DMS153 (cell line): ENCODE data around the gene DENND6B.
"Not testable (repeated sequence)": the region's sequence is repeated elsewhere in the genome, so short reads cannot be mapped to it uniquely, and the experiment has no call there.

Experiments used
- DNase-seq: peaks from one replicate; lab custom pipeline; 2025; lab: John Stamatoyannopoulos, UW

DENND6B gene

DNA sequence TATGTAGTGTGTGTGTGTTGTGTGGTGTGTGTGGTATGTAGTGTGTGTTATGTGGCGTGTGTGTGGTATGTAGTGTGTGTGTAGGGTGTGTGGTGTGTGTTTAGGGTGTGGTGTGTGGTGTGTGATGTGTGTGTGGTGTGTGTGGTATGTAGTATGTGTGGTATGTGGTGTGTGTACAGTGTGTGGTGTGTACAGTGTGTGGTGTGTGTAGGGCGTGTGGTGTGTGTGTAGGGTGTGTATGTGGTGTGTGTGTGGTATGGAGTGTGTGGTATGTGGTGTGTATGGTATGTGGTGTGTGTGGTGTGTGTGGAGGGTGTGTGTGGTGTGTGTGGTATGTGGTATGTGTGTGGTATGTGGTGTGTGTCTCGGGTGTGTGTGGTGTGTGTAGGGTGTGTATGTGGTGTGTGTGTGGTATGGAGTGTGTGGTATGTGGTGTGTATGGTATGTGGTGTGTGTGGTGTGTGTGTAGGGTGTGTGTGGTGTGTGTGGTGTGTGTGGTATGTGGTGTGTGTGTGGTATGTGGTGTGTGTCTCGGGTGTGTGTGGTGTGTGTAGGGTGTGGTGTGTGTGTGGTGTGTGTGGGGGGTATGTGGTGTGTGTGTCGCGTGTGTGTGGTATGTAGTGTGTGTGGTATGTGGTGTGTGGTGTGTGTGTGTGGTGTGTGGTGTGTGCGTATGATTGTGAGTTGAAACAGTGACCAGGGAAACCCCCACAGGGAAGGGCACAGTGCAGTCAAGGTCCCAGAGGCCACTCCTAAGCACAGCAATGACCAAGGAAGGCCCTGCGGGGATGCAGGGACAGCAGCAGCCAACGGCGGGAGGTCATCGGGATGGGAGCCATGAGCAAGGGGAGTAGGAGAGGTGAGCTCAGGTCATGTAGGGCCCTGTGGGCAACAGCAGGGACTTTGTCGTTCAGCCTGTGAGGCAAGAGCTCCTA, 13.4 kb upstream of the DENND6B start:
- no peak for DNase-seq

DNA sequence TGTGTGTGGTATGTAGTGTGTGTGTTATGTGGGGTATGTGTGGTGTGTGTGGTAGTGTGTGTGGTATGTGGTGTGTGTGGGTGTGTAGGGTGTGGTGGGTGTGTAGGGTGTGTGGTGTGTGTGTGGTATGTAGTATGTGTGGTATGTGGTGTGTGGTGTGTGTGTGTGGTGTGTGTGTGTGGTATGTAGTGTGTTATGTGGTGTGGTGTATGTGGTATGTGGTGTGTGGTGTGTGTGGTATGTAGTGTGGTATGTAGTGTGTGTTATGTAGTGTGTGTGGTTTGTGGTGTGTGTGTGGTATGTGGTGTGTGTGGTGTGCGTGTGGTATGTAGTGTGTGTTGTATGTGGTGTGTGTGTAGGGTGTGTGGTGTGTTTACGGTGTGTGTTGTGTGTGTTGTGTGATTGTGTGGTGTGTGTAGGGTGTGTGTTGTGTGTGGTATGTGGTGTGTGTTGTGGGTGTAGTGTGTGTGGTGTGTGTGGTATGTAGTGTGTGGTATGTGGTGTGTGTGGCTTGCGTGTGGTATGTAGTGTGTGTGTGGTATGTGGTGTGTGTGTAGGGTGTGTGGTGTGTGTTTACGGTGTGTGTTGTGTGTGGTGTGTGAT, 12.1 kb upstream of the DENND6B start:
- DNase-seq, result no peak

DNA sequence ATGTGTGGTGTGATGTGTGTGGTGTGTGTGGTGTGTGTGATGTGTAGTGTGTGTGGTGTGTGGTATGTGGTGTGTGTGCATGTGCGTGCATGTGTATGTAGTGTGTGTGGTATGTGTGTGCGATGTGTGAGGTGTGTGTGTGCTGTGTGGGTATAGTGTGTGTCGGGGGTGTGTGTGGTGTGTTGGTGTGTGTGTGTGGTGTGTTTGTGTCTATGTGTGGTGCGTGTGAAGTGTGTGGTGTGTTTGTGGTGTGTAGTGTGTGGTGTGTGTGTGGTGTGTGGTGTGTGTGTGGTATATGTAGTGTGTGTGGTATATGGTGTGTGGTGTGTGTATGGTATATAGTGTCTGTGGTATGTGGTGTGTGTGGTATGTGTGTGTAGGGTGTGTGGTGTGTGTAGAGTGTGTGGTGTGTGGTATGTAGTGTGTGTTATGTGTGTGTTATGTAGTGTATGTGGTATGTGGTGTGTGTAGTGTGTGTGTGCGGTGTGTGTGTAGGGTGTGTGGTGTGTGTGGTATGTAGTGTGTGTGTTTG, 11.3 kb upstream of the DENND6B start:
- no peak for DNase-seq

DNA sequence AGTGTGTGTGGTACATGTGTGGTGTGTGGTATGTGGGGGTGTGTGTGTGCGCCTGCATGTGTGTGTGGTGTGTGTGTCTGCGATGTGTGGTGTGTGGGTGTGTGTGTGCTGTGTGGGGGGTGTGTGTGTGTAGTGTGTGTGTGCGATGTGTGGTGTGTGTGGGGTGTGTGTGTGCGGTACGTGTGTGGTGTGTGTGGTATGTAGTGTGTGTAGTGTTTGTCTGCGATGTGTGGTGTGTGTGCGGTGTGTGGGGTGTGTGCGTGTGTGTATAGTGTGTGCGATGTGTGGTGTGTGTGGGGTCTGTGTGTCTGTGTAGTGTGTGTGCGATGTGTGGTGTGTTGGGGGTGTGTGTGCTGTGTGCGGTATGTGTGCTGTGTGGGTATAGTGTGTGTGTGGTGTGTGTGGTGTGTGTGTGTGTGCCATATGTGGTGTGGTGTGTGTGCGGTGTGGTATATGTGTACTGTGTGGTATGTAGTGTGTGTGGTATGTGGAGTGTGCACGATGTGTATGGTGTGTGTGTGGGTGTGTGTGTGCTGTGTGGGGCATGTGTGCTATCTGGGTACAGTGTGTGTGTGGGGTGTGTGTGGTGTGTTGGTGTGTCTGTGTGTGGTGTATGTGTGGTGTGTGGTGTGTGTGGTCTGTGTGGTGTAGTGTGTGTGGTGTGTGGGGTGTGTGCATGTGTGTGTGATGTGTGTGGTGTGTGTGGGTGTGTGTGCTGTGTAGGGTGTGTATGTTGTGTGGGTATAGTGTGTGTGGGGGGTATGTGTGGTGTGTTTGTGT, 10.6 kb upstream of the DENND6B start:
- no peak for DNase-seq

DNA sequence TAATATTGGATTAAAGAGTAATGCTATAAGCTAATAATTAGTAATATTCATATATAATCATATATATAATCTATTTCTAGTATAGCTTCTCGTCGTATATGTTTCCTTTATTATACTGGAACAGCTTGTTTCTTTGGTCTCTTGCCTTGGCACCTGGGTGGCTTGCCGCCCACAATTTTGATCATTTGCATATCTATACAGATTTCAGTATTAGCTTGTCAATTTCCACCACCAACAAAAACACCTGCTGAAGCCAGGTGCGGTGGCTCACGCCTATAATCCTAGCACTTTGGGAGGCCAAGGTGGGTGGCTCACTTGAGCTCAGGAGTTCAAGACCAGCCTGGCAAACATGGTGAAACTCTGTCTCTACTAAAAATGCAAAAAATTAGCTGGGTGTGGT, 7.6 kb upstream of the DENND6B start:
- DNase-seq, result not testable (repeated sequence)

DNA sequence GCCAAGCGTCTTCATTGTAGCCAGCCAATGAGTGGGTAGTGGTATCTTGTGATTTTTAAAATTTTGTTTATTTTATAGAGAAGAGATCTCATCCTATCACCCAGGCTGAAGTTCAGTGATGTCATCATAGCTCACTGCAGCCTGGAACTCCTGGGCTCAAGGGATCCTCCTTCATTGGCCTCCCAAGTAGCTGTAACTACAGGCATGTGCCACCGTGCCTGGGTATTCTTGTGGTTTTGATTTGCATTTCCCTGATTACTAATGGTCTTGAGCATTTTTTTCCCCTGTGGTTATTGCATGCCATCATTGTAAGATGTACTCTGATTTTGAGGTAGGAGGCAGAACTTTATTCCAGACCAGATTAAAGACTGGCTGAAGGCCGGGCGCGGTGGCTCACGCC, 2.4 kb upstream of the DENND6B start:
- no peak for DNase-seq

DNA sequence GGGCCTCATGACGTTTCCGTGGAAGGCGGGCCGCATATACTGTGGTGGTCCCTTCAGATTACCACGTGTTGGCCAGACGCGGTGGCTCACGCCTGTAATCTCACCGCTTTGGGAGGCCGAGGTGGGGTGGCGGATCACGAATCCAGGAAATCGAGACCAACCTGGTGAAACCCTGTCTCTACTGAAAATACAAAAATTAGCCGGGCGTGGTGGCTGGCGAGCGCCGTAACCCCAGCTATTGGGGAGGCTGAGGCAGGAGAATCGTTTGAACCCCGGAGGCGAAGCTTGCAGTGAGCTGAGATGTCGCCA, 853 bp upstream of the DENND6B start:
- DNase-seq, result no peak

DNA sequence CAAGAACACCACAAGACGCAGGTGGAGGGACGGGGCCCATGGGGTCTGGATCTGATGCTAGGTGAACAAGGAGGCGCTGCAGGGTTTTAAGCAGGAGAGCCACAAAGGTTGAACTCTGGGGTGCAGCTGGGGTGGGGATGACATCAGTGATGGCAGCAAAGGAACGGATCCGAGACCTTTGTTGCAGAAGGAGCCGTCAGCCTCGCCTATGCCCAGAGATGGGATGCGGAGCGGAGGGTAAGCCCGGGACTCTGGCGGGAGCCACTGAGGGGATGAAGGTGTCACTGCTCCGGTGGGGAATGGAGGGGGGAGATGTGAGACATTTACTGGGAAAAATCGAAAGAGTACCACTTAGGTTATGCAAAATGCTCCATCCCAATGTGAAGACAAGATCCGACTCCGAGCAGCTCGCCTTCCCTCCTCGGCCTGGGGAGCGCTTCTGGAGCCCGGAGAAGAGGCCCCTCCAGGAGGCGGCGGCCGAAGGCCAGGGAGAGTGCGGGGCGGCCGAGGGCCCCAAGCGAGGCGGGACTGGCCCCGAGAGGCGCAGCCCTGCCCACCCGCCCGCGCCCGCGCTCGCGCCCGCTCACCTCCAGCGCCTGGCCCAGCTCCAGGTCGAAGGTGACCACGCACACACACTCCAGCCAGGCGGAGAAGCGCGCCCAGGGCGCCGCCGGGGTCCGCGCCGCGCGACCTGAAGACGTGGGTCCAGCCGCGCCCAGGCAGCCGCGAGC, 422 bp downstream of the DENND6B start:
- no peak for DNase-seq

DNA sequence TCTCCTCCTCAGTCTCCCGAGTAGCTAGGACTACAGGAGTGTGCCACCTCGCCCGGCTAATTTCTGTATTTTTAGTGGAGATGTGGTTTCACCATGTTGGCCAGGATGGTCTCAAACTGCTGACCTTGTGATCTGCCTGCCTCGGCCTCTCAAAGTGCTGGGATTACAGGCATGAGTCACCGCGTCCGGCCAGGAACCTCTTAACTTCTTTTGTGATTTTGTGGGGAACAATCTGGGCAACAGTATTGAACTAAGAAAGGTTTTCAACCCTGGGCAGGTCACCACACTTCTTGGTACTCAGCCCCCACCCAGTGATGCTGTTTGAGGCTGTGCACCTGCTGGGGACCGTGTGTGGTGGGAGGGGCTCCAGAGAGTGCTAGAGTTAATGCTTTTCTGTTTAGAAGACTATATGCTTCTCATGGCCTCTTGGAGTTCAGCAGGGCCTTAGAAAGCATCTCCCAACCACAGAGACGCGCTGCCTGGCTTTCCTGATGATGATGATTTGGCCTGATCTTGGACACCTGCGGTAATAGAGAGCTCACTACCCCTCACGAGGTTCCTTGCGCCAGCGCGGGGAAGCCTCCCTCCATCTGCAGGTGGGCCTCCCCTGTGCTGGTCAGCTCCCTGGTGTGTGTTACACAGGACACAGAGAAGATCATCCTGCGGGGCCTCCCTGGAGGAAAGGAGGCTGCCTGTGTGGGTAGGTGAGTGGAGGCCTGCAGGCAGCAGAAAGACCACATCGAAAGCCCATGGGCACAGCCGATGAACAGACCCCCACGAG, 1.2 kb downstream of the DENND6B start:
- DNase-seq, result no peak

DNA sequence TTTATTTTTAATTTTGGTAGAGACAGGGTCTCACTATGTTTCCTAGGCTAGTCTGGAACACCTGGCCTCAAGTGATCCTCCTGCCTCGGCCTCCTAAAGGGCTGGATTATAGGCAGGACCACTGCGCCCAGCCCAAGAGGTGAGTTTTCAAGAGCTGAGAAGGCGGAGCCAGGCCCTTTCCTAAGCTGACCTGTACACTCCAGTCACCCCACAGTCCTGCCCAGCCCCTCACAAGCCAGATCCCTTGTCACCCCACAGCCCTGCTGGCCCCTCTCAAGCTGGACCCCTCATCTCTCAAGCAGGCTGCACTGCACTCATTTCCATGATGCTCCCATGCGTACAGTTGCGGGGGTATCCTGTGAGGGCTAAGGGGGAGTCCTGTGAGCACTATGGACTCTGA, 2.9 kb downstream of the DENND6B start:
- DNase-seq, result no peak

DNA sequence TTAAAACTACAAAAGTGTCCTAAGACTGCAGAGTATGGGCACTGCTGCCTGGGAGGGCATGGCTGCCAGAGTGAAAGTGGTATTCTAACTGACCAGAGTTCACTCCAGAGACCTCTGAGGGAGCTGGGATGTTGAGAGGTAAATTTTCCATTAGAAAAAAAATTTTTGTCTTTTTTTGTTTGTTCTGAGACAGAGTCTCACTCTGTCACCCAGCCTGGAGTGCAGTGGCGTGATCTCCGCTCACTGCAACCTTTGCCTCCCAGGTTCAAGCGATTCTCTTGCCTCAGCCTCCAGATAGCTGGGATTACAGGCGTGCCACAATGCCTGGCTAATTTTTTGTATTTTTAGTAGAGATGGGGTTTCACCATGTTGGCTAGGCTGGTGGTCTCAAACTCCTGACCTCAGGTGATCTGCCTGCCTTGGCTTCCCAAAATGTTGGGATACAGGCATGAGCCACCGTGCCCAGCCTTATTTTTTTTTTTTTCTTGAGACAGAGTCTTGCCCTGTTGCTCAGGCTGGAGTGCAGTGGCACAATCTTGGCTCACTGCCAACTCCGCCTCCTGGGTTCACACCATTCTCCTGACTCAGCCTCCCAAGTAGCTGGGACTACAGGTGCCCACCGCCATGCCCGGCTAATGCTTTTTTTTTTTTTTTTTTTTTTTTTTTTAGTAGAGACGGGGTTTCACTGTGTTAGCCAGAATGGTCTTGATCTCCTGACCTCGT, 4.3 kb downstream of the DENND6B start:
- DNase-seq, result not testable (repeated sequence)

DNA sequence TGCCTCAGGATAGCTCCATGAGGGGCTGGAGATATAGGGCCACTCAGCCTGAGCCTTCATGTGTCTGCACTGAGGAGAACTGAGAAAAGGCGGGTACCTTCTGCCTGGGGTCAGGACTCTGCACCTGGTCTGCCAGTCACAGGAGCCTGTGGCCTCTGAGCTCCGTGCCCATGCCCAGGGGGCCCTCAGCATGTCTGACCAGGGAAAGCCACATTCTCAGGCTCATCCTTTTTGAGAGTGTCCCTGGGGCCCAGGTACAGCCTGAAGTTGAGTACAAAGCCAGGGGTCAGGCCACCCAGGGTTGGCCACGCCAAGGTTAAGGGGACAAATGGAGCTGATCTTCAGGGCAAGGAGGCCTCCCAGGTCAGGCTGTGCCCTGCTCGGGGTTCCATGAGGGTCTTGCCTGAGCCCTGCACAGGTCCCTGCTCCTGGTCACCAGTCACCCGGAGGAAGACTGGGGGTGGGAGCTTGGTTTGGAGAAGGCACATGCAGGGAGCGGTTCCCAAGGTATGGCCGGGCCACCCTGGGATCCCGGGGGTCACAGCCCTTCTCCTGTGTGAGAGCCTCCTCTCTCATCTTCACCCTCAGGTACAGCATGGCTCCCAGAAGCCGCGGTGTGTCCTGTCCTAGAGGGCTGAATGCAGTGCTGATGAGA, 6.0 kb downstream of the DENND6B start:
- no peak for DNase-seq

DNA sequence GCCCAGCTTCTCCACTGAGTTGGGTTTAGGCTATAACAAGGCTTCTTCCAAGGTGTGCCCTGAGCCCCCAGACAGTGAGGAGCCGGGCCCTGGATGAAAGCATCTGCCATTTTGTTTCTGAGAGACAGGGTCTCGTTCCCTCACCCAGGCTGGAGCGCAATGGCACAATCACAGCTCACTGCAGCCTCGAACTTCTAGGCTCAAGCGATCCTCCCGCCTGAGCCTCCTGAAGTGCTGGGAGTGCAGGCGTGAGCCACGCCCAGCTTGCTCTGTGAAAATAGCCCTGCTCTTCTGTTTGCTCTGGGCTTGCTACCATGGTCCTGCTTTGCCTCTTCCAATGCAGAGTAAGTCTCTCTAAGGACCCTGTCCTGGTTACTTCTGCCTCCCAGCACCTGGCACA, 6.7 kb downstream of the DENND6B start:
- DNase-seq, result no peak

DNA sequence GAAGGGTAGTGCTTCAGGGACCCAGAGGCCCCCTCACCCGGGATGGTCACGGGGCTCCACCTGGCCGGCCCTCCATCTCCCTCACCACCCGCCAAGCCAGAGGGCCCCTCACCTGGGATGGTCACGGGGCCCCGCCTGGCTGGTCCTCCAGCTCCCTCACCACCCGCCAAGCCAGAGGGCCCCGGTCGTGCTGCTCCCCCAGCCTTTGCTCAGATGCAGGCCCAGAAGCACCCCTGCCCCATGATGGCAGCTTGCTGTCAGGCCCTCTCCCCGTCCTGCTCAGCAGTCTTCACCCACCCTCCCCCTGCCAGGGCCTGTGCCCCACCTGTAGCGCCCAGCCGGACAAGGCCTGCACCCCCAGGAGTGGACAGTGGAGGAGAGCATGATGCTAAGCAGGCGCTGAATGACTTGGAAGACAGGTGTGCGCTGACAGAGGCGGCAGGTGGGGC, 7.3 kb downstream of the DENND6B start:
- no peak for DNase-seq

DNA sequence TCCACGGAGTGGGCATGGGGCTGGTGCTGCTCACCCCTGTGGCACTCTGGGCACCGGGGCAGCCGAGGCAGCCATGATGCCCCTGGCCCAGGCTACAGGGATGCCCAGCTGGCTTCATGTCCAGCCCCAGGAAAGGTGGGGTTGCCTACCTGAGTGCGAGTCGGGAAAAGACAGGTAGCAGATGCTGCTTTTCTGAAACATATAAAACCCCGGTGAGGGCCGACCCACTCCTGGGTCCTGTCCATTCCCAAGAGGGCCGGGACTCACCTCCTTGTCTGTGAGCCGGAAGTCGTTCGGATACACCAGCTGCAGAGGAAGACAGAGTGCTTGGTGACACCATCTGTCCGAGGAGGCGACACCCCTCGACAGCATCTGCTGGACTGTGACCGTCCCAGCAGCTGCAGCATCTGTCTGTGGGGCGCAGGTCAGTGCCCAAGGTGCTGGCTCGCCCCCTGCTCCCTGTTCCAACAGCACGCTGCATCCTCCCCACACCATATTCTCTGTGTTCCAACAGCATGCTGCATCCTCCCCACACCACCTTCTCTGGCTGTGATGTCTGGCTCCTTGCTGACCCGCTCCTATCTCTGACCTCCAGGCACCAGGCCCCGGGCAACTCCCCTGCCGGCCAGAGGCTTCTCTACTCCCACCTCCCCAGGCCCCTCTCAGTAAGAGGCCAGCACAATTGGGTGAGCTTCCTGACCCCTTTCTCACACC, 8.0 kb downstream of the DENND6B start:
- no peak for DNase-seq

DNA sequence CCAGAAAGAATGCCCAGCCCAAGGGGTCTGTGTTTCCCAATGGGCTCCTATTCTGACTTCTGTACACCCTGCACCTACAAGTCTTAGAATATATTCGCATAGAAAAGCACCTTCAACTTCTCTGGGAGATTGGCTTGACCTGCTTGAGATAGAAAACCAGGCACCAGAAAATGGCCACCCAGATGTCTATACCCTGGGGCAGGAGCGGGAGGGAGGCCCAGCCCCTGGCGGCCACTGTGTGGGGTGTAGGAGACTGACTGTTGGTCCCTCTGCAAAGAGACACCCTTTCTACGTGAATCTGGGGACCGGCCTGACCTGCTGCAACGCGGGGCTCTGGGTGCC, 8.5 kb downstream of the DENND6B start:
- no peak for DNase-seq

DNA sequence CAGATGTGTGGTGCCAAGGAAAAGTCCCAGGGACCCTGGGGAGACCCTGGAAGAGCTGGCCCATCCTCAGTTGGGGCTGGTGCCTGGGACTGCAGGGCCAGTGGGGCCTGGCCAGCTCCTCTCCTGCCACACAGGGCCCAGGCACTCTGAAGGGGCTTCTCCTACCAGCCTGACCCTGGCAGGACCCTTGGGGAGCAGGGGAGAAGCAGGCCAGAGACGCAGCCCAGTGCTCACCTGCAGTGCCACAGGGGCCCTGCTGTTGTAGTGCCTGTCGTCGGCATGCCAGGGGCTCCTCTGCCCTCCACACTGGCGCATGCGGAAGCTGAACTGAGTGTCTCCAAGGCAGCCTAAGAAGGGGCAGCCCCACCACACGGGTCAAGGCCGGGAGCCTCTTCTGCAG, 9.1 kb downstream of the DENND6B start:
- no peak for DNase-seq

DNA sequence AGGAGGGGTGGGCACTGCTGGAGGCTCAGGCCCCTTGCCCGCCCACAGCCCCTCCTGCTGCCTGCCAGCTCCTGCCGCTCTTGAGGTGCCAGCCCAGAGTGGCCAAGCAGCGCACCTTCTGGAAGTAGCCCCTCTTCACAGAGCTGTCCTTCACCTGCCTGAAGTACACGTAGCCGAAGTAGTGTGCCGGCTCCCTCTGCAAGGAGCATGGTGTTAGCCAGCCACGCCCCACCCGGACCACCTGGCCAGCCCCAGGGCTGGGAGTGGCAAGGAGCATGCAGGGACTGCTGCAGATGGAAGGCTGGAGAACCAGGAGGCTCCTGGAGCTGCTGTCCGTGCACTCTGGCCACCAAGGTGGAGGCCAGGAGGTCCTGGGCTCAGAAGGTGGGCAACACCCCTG, 9.6 kb downstream of the DENND6B start:
- no peak for DNase-seq
